GM12873 (cell line): ENCODE results near the gene CYP26B1.

Experiments used
- CTCF ChIP-seq: IDR thresholded peaks from 2 replicates; pipeline ENCODE4 v1.5.1; 2012; ENCODE audit warnings: low read depth, mild to moderate bottlenecking, moderate library complexity, low read length, control low read depth; ENCODE audit not compliant: insufficient read depth; ENCODE audit errors: missing control alignments

CYP26B1 gene

GRCh38 chr2:72144274-72144631, 3.4 kb downstream of the CYP26B1 start:
- TF ChIP-seq CTCF, result no peak

GRCh38 chr2:72143441-72144273, 4.0 kb downstream of the CYP26B1 start:
- no peak for TF ChIP-seq CTCF

GRCh38 chr2:72142570-72143440, 4.9 kb downstream of the CYP26B1 start:
- TF ChIP-seq CTCF, result no peak

GRCh38 chr2:72141881-72142451, 5.7 kb downstream of the CYP26B1 start:
- TF ChIP-seq CTCF, result no peak

GRCh38 chr2:72141032-72141645, 6.5 kb downstream of the CYP26B1 start:
- no peak for TF ChIP-seq CTCF

- no peak for TF ChIP-seq CTCF
Measured at GRCh38 chr2:72140621-72140960, 7.1 kb downstream of the CYP26B1 start.
